ENCODE data around the gene POLRMT. TPM values are rescaled to one million over a fixed set of nuclear protein-coding genes. Genes with fewer than 3 reads are reported as not detected.
"Not testable (repeated sequence)": the region's sequence is repeated elsewhere in the genome, so short reads cannot be mapped to it uniquely, and the experiment has no call there.

Gene POLRMT
- total and polyA plus RNA-seq, 4 donors = 16.1 to 76.7 (median 38.4) TPM

DNA sequence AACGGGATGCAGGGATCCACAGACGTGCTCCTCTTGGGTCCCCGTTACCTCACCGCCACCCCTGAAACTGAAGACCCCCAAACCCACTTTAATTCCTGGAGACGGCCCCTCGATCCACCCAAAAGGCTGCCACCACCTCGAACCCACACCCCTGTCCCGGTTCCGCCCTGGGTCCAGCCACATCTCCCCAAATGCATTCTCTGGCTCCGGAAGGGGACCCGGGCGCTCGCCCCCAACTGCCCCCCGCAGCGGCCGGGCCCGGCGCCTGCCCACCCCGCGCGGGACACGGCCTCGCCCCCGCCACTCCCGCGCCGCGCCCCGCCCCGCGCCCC lies 42.6 kb upstream of the POLRMT start:
- Histone ChIP-seq H3K4me1 (ENCODE audit: control insufficient read depth in 5 of 5, insufficient read depth in 5 of 5, low read length in 5 of 5) (peaks cover 0 to 27% (median 12%) of the 10 kb centered on the region in 5 donors), H3K9ac (ENCODE audit: insufficient read depth in 1 of 2, low read length in 2 of 2) (no peak overlapping the region), H3K27me3 (ENCODE audit: control insufficient read depth in 3 of 3, insufficient read depth in 3 of 3, low read length in 2 of 3) (peaks cover 0 to 10% (median 3%) of the 10 kb centered on the region in 3 donors), H3K27ac (ENCODE audit: low read depth in 1 of 2, low read length in 1 of 2) (peak overlapping the region; percentile 40 to 71), H3K9me3 (ENCODE audit: control insufficient read depth in 4 of 4, insufficient read depth in 3 of 4, low read length in 3 of 4) (no peaks in the 10 kb centered on the region), H3K4me3 (no peak overlapping the region), H3K36me3 (ENCODE audit: control insufficient read depth in 4 of 4, insufficient read depth in 4 of 4, low read length in 4 of 4) (no peaks in the 10 kb centered on the region)
- WGBS, 2 donors = 6 to 9% methylated on average over 27 to 31 of the region's 31 CpGs
- no peak for DNase-seq
- no peak for ATAC-seq (ENCODE audit: insufficient read depth, low FRiP score)
- TF ChIP-seq, protein P1, sequence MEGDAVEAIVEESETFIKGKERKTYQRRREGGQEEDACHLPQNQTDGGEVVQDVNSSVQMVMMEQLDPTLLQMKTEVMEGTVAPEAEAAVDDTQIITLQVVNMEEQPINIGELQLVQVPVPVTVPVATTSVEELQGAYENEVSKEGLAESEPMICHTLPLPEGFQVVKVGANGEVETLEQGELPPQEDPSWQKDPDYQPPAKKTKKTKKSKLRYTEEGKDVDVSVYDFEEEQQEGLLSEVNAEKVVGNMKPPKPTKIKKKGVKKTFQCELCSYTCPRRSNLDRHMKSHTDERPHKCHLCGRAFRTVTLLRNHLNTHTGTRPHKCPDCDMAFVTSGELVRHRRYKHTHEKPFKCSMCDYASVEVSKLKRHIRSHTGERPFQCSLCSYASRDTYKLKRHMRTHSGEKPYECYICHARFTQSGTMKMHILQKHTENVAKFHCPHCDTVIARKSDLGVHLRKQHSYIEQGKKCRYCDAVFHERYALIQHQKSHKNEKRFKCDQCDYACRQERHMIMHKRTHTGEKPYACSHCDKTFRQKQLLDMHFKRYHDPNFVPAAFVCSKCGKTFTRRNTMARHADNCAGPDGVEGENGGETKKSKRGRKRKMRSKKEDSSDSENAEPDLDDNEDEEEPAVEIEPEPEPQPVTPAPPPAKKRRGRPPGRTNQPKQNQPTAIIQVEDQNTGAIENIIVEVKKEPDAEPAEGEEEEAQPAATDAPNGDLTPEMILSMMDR (IDR thresholded peaks at IDR 0.05; ENCODE audit: control extremely low read depth, extremely low read depth) = no peak

DNA sequence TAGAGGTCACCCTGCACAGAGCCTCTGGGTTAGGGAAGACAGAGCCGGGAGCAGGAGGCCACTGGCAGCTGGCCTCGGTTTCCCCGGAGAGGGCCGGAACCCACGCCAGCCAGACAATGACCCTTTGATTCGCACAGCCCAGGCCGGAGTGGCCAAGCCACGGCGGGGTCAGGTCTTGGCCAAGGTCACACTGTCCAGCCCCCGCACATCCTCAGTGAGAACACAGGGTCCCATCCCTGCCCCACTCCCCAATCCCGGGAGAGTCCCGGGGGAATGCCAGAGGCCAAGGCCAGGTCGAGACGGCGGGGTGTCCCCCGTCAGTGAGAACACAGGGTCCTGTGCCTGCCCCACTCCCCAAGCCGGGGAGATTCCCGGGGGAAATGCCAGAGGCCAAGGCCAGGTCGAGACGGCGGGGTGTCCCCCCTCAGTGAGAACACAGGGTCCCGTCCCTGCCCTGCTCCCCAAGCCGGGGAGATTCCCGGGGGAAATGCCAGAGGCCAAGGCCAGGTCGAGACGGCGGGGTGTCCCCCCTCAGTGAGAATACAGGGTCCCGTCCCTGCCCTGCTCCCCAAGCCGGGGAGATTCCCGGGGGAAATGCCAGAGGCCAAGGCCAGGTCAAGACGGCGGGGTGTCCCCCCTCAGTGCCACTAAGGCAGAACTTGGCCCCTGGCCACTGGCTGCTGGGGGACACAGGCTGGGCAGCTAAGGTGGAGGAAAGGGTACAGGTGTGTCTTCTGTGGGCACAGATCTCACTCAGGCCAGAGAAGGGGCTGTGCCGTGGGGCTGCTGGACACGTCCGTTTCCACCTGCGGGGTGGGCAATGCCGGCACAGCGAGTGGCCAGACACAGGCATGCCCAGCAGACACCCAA lies 41.2 kb upstream of the POLRMT start:
- Histone ChIP-seq H3K9ac (ENCODE audit: insufficient read depth in 1 of 2, low read length in 2 of 2) (no peak overlapping the region), H3K4me1 (ENCODE audit: control insufficient read depth in 5 of 5, insufficient read depth in 5 of 5, low read length in 5 of 5) (peaks cover 0 to 26% (median 12%) of the 10 kb centered on the region in 5 donors)

DNA sequence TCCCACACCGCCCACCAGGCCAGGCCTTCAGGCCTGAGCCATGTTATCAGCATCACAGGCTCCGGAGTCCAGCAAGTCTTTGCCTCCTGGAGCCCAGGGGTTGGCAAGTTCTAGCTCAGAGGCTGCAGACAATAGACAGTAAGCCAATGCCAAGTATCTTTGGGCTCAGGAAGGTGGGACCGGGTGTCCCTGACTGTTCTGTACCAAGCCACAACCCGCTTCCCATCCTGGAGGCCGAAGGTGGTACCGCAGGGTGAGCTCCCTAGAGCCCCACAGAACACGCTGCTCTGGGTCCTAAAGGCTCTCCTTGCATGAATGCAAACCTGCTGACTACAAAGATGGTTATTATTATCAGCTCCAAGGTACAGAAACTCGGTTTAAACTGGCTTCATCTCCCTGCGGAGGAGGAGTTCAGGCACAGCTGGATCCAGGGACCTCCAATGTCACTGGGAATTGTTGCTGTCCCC lies 37.3 kb upstream of the POLRMT start:
- Histone ChIP-seq H3K27ac (ENCODE audit: low read depth in 1 of 2, low read length in 1 of 2) (no peak overlapping the region), H3K27me3 (ENCODE audit: control insufficient read depth in 3 of 3, insufficient read depth in 3 of 3, low read length in 2 of 3) (peaks cover 0 to 4% (median 0%) of the 10 kb centered on the region in 3 donors), H3K9ac (ENCODE audit: insufficient read depth in 1 of 2, low read length in 2 of 2) (no peak overlapping the region), H3K4me1 (ENCODE audit: control insufficient read depth in 5 of 5, insufficient read depth in 5 of 5, low read length in 5 of 5) (peaks cover 0 to 5% (median 3%) of the 10 kb centered on the region in 5 donors), H3K36me3 (ENCODE audit: control insufficient read depth in 4 of 4, insufficient read depth in 4 of 4, low read length in 4 of 4) (no peaks in the 10 kb centered on the region), H3K9me3 (ENCODE audit: control insufficient read depth in 4 of 4, insufficient read depth in 3 of 4, low read length in 3 of 4) (no peaks in the 10 kb centered on the region), H3K4me3 (no peak overlapping the region)
- DNase-seq = no peak
- TF ChIP-seq, protein P1 (IDR thresholded peaks at IDR 0.05; ENCODE audit: control extremely low read depth, extremely low read depth) = no peak
- no peak for ATAC-seq (ENCODE audit: insufficient read depth, low FRiP score)
- 75 to 82% methylated on average over 9 of the region's 9 CpGs for WGBS, 2 donors

More for the DNA sequence above, 41.2 kb upstream of the POLRMT start:
- no peak for DNase-seq
- Histone ChIP-seq H3K4me3 (no peak overlapping the region), H3K9me3 (ENCODE audit: control insufficient read depth in 4 of 4, insufficient read depth in 3 of 4, low read length in 3 of 4) (no peaks in the 10 kb centered on the region), H3K36me3 (ENCODE audit: control insufficient read depth in 4 of 4, insufficient read depth in 4 of 4, low read length in 4 of 4) (no peaks in the 10 kb centered on the region), H3K27ac (ENCODE audit: low read depth in 1 of 2, low read length in 1 of 2) (no peak overlapping the region), H3K27me3 (ENCODE audit: control insufficient read depth in 3 of 3, insufficient read depth in 3 of 3, low read length in 2 of 3) (peaks cover 0 to 10% (median 3%) of the 10 kb centered on the region in 3 donors)
- ATAC-seq (ENCODE audit: insufficient read depth, low FRiP score) = no peak
- TF ChIP-seq, protein P1 (IDR thresholded peaks at IDR 0.05; ENCODE audit: control extremely low read depth, extremely low read depth) = no peak
- 57 to 73% methylated on average over 26 to 38 of the region's 38 CpGs for WGBS, 2 donors

DNA sequence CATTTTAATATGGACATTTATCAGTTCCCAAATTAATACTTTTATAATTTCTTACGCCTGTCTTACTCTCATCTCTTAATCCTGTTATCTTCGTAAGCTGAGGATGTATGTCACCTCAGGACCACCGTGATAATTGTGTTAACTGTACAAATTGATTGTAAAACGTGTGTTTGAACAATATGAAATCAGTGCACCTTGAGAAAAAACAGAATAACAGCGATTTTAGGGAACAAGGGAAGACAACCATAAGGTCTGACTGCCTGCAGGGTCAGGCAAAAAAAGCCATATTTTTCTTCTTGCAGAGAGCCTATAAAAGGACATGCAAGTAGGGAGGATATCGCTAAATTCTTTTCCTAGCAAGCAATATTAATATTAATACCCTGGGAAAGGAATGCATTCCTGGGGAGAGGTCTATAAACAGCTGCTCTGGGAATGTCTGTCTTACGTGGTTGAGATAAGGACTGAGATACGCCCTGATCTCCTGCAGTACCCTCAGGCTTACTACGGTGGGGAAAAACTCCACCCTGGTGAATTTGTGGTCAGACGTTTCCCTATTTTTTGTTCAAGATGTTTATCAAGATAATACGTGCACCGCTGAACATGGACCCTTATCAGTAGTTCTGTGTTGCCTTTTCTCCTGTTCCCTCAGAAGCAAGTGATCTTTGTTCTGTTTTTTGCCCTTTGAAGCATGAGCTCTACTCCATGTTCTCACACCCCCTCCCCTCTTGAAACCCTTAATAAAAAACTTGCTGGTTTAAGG lies 35.5 kb upstream of the POLRMT start:
- H3K4me1 ChIP-seq (ENCODE audit: control insufficient read depth in 5 of 5, insufficient read depth in 5 of 5, low read length in 5 of 5); ATAC-seq (ENCODE audit: insufficient read depth, low FRiP score): not testable (repeated sequence)
- 42 to 54% methylated on average over 12 of the region's 12 CpGs for WGBS, 2 donors

DNA sequence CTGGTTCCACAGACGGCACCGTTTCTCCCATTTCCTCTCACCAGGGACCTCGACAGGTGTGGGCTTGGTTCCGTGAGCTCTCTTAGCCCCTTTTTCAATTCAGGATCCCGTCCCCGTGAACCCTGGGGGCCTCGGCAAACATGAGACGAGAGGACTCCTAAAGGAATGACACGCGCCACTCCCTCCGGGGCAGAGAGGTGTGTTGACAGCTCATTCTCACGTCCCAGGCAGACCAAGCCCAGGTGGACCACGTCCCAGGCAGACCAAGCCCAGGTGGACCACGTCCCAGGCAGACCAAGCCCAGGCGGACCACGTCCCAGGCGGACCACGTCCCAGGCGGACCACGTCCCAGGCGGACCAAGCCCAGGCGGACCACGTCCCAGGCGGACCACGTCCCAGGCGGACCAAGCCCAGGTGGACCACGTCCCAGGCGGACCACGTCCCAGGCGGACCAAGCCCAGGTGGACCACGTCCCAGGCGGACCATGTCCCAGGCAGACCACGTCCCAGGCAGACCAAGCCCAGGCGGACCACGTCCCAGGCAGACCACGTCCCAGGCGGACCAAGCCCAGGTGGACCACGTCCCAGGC lies 33.7 kb upstream of the POLRMT start:
- H3K27me3 ChIP-seq (ENCODE audit: control insufficient read depth in 3 of 3, insufficient read depth in 3 of 3, low read length in 2 of 3); H3K4me3 ChIP-seq; DNase-seq; H3K27ac ChIP-seq (ENCODE audit: low read depth in 1 of 2, low read length in 1 of 2); H3K36me3 ChIP-seq (ENCODE audit: control insufficient read depth in 4 of 4, insufficient read depth in 4 of 4, low read length in 4 of 4); ATAC-seq (ENCODE audit: insufficient read depth, low FRiP score); H3K9me3 ChIP-seq (ENCODE audit: control insufficient read depth in 4 of 4, insufficient read depth in 3 of 4, low read length in 3 of 4); H3K9ac ChIP-seq (ENCODE audit: insufficient read depth in 1 of 2, low read length in 2 of 2): not testable (repeated sequence)
- H3K4me1 ChIP-seq (ENCODE audit: control insufficient read depth in 5 of 5, insufficient read depth in 5 of 5, low read length in 5 of 5) = peaks cover 0 to 11% (median 2%) of the 10 kb centered on the region in 5 donors
- WGBS, 2 donors = 91% methylated on average over 28 to 38 of the region's 38 CpGs

More for the DNA sequence above, 35.5 kb upstream of the POLRMT start:
- DNase-seq; H3K27ac ChIP-seq (ENCODE audit: low read depth in 1 of 2, low read length in 1 of 2); H3K9me3 ChIP-seq (ENCODE audit: control insufficient read depth in 4 of 4, insufficient read depth in 3 of 4, low read length in 3 of 4); H3K4me3 ChIP-seq; H3K27me3 ChIP-seq (ENCODE audit: control insufficient read depth in 3 of 3, insufficient read depth in 3 of 3, low read length in 2 of 3); H3K36me3 ChIP-seq (ENCODE audit: control insufficient read depth in 4 of 4, insufficient read depth in 4 of 4, low read length in 4 of 4); H3K9ac ChIP-seq (ENCODE audit: insufficient read depth in 1 of 2, low read length in 2 of 2): not testable (repeated sequence)
